ENCODE results near the gene ENPP3. TPM values are rescaled to one million over a fixed set of nuclear protein-coding genes. Genes with fewer than 3 reads are reported as not detected.

The ENPP3 gene
- total and polyA plus RNA-seq, 10 of the 15 experiments (the other 5 are each of a cell fraction or from before 2014, with no cell fraction given) = 0.01 TPM; not detected in 9

GRCh38 chr6:131657222-131657621 is 20.1 kb downstream of the ENPP3 start:
- no peaks in the 10 kb centered on the region for H3K36me3 ChIP-seq (ENCODE audit: control insufficient read depth in 2 of 2, insufficient read depth in 2 of 2, low read length in 1 of 2)
- no peak for FAIRE-seq
- intact Hi-C loops (cut with micrococcal nuclease; ENCODE audit: unreplicated experiment) (no loop called here), in situ Hi-C loops (cut with MboI) (no loop called here)
- no peak overlapping the region for H3K27ac ChIP-seq (ENCODE audit: control insufficient read depth, insufficient read depth)
- no peaks in the 10 kb centered on the region for H3K9me3 ChIP-seq (replicated peaks; ENCODE audit: control insufficient read depth, insufficient read depth, low read length)
- no peaks in the 10 kb centered on the region for H3K4me1 ChIP-seq (ENCODE audit: control insufficient read depth, insufficient read depth, low read length)
- RAD21 ChIA-PET (ENCODE audit: unreplicated experiment) = no interaction called here
- no peak overlapping the region for H2AFZ ChIP-seq (ENCODE audit: control insufficient read depth, low read depth, low read length)
- WGBS (ENCODE audit: insufficient coverage, insufficient replicate concordance, low lambda C conversion rate, missing lambda C conversion rate) = 0% methylated on average over 2 of the region's 2 CpGs
- H4K20me1 ChIP-seq (ENCODE audit: control insufficient read depth, insufficient read depth) = no peaks in the 10 kb centered on the region
- no peak overlapping the region for H3K4me2 ChIP-seq (ENCODE audit: control insufficient read depth, insufficient read depth)
- CTCF ChIA-PET = interaction anchor here (1.0 to 1.6 kb wide), 3 partner anchors 10 to 266 kb away, joined by 3 read pairs; no protein-coding TSS in a partner anchor
- SMC1A ChIA-PET (ENCODE audit: uncharacterized antibody, unreplicated experiment) = interaction anchor here (0.7 kb wide), 1 partner anchor 16 kb away, joined by 3 read pairs; no protein-coding TSS in a partner anchor
- H3K27me3 ChIP-seq (replicated peaks in 1 of 2; ENCODE audit: control insufficient read depth in 2 of 2, insufficient read depth in 2 of 2, low read length in 1 of 2) = peaks cover 0 to 2% of the 10 kb centered on the region in 2 experiments; a peak in 1 of 4 replicates
- DNase-seq (ENCODE audit: low read depth, low spot score) = no peak
- no peak overlapping the region for H3K9ac ChIP-seq (ENCODE audit: control insufficient read depth, insufficient read depth, low read length)
- H3K4me3 ChIP-seq = no peak overlapping the region
- BruUV-seq (replicated peaks) = no TSS peak
- H3K79me2 ChIP-seq (ENCODE audit: control insufficient read depth, insufficient read depth, low read length) = no peaks in the 10 kb centered on the region
- POLR2A ChIA-PET = no interaction called here
- no peak for ATAC-seq
- TF ChIP-seq ZNF384 (IDR thresholded peaks at IDR 0.05; ENCODE audit: borderline replicate concordance, low read depth, low read length) (no peak), IKZF1 (conservative IDR thresholded peaks at IDR 0.05) (no peak), JUNB (IDR thresholded peaks at IDR 0.05) (no peak), KDM1A (IDR thresholded peaks at IDR 0.05; ENCODE audit: borderline replicate concordance) (no peak), SMARCA5 (IDR thresholded peaks at IDR 0.05) (no peak), DPF2 (IDR thresholded peaks at IDR 0.05) (no peak), SUPT20H (IDR thresholded peaks at IDR 0.05; ENCODE audit: borderline replicate concordance, control insufficient read depth, low read depth, low read length) (no peak), HCFC1 (IDR thresholded peaks at IDR 0.05; ENCODE audit: low read length) (no peak), NFYB (IDR thresholded peaks at IDR 0.05; ENCODE audit: insufficient read depth, low read depth, low read length) (no peak), SUZ12 (IDR thresholded peaks at IDR 0.05; ENCODE audit: unreplicated experiment) (no peak), RBBP5 (conservative IDR thresholded peaks at IDR 0.05) (no peak), ZNF622 (IDR thresholded peaks at IDR 0.05) (no peak), NKRF (conservative IDR thresholded peaks at IDR 0.05) (no peak), SMAD1 (IDR thresholded peaks at IDR 0.05; ENCODE audit: low read depth, partially characterized antibody) (no peak), MYC (IDR thresholded peaks at IDR 0.05; ENCODE audit: insufficient read depth, insufficient read length, insufficient replicate concordance, low read length, severe bottlenecking) (no peak), TCF7 (IDR thresholded peaks at IDR 0.05; ENCODE audit: borderline replicate concordance) (no peak), RFX5 (IDR thresholded peaks at IDR 0.05; ENCODE audit: low read depth, low read length) (no peak), USF1 (IDR thresholded peaks at IDR 0.05; ENCODE audit: borderline replicate concordance, extremely low read length, insufficient read depth, low read depth, low read length) (no peak)
- TF ChIP-seq, protein P1, sequence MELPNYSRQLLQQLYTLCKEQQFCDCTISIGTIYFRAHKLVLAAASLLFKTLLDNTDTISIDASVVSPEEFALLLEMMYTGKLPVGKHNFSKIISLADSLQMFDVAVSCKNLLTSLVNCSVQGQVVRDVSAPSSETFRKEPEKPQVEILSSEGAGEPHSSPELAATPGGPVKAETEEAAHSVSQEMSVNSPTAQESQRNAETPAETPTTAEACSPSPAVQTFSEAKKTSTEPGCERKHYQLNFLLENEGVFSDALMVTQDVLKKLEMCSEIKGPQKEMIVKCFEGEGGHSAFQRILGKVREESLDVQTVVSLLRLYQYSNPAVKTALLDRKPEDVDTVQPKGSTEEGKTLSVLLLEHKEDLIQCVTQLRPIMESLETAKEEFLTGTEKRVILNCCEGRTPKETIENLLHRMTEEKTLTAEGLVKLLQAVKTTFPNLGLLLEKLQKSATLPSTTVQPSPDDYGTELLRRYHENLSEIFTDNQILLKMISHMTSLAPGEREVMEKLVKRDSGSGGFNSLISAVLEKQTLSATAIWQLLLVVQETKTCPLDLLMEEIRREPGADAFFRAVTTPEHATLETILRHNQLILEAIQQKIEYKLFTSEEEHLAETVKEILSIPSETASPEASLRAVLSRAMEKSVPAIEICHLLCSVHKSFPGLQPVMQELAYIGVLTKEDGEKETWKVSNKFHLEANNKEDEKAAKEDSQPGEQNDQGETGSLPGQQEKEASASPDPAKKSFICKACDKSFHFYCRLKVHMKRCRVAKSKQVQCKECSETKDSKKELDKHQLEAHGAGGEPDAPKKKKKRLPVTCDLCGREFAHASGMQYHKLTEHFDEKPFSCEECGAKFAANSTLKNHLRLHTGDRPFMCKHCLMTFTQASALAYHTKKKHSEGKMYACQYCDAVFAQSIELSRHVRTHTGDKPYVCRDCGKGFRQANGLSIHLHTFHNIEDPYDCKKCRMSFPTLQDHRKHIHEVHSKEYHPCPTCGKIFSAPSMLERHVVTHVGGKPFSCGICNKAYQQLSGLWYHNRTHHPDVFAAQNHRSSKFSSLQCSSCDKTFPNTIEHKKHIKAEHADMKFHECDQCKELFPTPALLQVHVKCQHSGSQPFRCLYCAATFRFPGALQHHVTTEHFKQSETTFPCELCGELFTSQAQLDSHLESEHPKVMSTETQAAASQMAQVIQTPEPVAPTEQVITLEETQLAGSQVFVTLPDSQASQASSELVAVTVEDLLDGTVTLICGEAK (IDR thresholded peaks at IDR 0.05; ENCODE audit: borderline replicate concordance) = no peak

All from GM12878 (cell line).